Measurements from ENCODE around the gene LSM5.

DNA sequence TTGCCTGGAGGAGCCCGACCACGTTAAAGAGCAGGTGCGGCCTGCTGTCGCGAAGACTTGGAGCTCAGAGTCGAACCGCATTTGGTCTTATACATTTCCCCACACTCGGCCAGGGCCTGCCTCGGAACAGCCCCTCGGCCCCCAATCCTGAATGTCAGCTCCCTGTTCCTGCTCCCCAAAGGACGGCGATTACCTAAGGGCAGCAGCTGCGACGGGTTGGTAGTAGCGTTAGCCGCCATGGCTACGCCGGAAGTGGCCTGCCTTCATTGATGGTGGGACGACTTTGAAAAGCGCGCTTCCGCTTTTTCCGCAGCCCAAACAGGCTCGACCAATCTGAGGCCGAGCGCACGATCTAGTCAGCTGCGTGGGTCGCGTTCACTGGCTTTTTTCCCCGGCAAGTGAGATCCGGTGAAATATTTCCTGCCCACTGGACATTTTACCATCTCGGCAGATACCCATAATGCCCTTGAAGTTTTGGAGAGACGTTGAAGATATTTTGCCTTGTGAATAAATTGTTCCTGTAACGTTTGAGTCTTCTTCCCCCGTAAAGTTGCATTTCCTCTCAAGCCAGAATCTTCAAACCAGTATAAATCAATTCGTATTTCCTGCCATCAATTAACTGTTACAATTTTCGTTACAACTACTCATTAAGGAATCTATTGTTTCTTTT, at the start of gene LSM5:
- TF ChIP-seq, protein P1, sequence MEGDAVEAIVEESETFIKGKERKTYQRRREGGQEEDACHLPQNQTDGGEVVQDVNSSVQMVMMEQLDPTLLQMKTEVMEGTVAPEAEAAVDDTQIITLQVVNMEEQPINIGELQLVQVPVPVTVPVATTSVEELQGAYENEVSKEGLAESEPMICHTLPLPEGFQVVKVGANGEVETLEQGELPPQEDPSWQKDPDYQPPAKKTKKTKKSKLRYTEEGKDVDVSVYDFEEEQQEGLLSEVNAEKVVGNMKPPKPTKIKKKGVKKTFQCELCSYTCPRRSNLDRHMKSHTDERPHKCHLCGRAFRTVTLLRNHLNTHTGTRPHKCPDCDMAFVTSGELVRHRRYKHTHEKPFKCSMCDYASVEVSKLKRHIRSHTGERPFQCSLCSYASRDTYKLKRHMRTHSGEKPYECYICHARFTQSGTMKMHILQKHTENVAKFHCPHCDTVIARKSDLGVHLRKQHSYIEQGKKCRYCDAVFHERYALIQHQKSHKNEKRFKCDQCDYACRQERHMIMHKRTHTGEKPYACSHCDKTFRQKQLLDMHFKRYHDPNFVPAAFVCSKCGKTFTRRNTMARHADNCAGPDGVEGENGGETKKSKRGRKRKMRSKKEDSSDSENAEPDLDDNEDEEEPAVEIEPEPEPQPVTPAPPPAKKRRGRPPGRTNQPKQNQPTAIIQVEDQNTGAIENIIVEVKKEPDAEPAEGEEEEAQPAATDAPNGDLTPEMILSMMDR (IDR thresholded peaks at IDR 0.05; ENCODE audit: insufficient read depth, low read length, poor library complexity, severe bottlenecking): no peak
- no peak for TF ChIP-seq EZH2phosphoT487 (conservative IDR thresholded peaks at IDR 0.05; ENCODE audit: low read length)

Measured in SU-DHL-6 (cell line).